SK-N-SH treated with all-trans-retinoic acid at 6 μM for 48 hours (cell line): ENCODE results near the gene PDIA3.

ENCODE experiments used
- BACH2 ChIP-seq: fragments of 250-450 bp; sonication (Bioruptor Pico); IDR thresholded peaks from 2 replicates; pipeline ENCODE4 v1.9.0; 2021; ENCODE audit warnings: mild to moderate bottlenecking, borderline replicate concordance
- CSRNP3 ChIP-seq: fragments of 250-450 bp; sonication (Bioruptor Pico); IDR thresholded peaks from 2 replicates; pipeline ENCODE4 v1.5.1; 2021; ENCODE audit warnings: mild to moderate bottlenecking, moderate library complexity
- PPARA ChIP-seq: fragments of 250-450 bp; sonication (Bioruptor Pico); IDR thresholded peaks from 2 replicates; pipeline ENCODE4 v1.5.0; 2020; ENCODE audit warnings: mild to moderate bottlenecking, borderline replicate concordance
- ZNF8 ChIP-seq: fragments of 450-650 bp; formaldehyde crosslinking; IDR thresholded peaks from 2 replicates; pipeline ENCODE4 v1.5.0; 2020; ENCODE audit warnings: mild to moderate bottlenecking, moderate library complexity

- TF ChIP-seq PPARA (no peak), CSRNP3 (CRISPR knock-in tag) (no peak), ZNF8 (no peak), BACH2 (CRISPR knock-in tag) (no peak)
These were observed 54.3 kb downstream of the PDIA3 start, which contains the start of gene HYPK for GRCh38 chr15:43800286-43801141.
